HepG2 (cell line): Measurements from ENCODE around the gene IGFLR1. TPM values are rescaled to one million over a fixed set of nuclear protein-coding genes. Genes with fewer than 3 reads are reported as not detected.

Source experiments
- BRD4 ChIP-seq: sonication (generic); formaldehyde crosslinking; IDR thresholded peaks from 2 replicates; pipeline ENCODE4 v1.4.0; 2020; ENCODE audit warnings: missing genetic modification reagents
- CTCF ChIP-seq: sonication (generic); formaldehyde crosslinking; IDR thresholded peaks from 2 replicates; pipeline ENCODE4 v1.5.0; 2020; ENCODE audit warnings: mild to moderate bottlenecking, missing genetic modification reagents, moderate library complexity
- HIVEP1 ChIP-seq: sonication (generic); formaldehyde crosslinking; IDR thresholded peaks from 2 replicates; pipeline ENCODE4 v1.4.0; 2020; ENCODE audit warnings: mild to moderate bottlenecking, missing genetic modification reagents
- PAX8 ChIP-seq: sonication (generic); formaldehyde crosslinking; IDR thresholded peaks from 2 replicates; pipeline ENCODE4 v1.8.0; 2022; ENCODE audit warnings: mild to moderate bottlenecking, missing genetic modification reagents, borderline replicate concordance
- RBFOX2 ChIP-seq: fragments of 200-400 bp; formaldehyde crosslinking; IDR thresholded peaks from 2 replicates; pipeline ENCODE4 v1.6.1; 2017; ENCODE audit warnings: low read depth, mild to moderate bottlenecking, low read length
- SMARCE1 ChIP-seq: fragments of 450-650 bp; IDR thresholded peaks from 2 replicates; pipeline ENCODE4 v1.6.1; 2017; ENCODE audit warnings: borderline replicate concordance
- SMC3 ChIP-seq: IDR thresholded peaks from 2 replicates; pipeline ENCODE4 v1.6.1; 2011; ENCODE audit warnings: low read length, improper control_type of control experiment
- SRF ChIP-seq: IDR thresholded peaks from 2 replicates; pipeline ENCODE4 v1.6.1; 2011; ENCODE audit warnings: mild to moderate bottlenecking, low read depth, low read length, moderate library complexity
- ZHX1 ChIP-seq: sonication (generic); formaldehyde crosslinking; IDR thresholded peaks from 2 replicates; pipeline ENCODE4 v1.8.1; 2022; ENCODE audit warnings: low read depth, mild to moderate bottlenecking, missing genetic modification reagents
- ZMYM2 ChIP-seq: sonication (generic); formaldehyde crosslinking; IDR thresholded peaks from 2 replicates; pipeline ENCODE4 v1.8.0; 2022; ENCODE audit warnings: mild to moderate bottlenecking, missing genetic modification reagents
- ZNF124 ChIP-seq: sonication (generic); formaldehyde crosslinking; IDR thresholded peaks from 2 replicates; pipeline ENCODE4 v1.4.0; 2020; ENCODE audit warnings: missing genetic modification reagents
- ZNF512 ChIP-seq: sonication (generic); formaldehyde crosslinking; IDR thresholded peaks from 2 replicates; pipeline ENCODE4 v1.4.0; 2020; ENCODE audit warnings: mild to moderate bottlenecking, missing genetic modification reagents
- ZNF557 ChIP-seq: sonication (generic); formaldehyde crosslinking; IDR thresholded peaks from 2 replicates; pipeline ENCODE4 v1.4.0; 2020; ENCODE audit warnings: missing genetic modification reagents
- ZNF674 ChIP-seq: sonication (generic); formaldehyde crosslinking; IDR thresholded peaks from 2 replicates; pipeline ENCODE4 v1.5.0; 2020; ENCODE audit warnings: low read depth, mild to moderate bottlenecking, missing genetic modification reagents
- ZNF776 ChIP-seq: sonication (generic); formaldehyde crosslinking; IDR thresholded peaks from 2 replicates; pipeline ENCODE4 v1.4.0; 2020; ENCODE audit warnings: mild to moderate bottlenecking, missing genetic modification reagents
- ZNF784 ChIP-seq: sonication (generic); formaldehyde crosslinking; IDR thresholded peaks from 2 replicates; pipeline ENCODE4 v1.5.1; 2020; ENCODE audit warnings: missing genetic modification reagents, mild to moderate bottlenecking, borderline replicate concordance
- polyA plus RNA-seq, 8 experiments: library from polyadenylated mRNA; depleted of rRNA in 3 of 8; stranded (reverse) in 7 of 8; unstranded in 1 of 8; fragments of >200 nt; fragmentation: Illumina TruSeq in 4 of 8; extraction: Trizol in 4 of 8; gene quantifications; 2 replicates each; pipeline versions ENCODE4 v1.2.1 to v1.2.3, GENCODE V29; 2011 to 2016; ENCODE audit warnings: low read depth in 4 of 8, missing spikeins in 1 of 8, mixed read lengths in 1 of 8; ENCODE audit not compliant: insufficient read depth in 1 of 8
- total RNA-seq, 5 experiments: library from RNA; depleted of rRNA; stranded (reverse); fragments of >200 nt; fragmentation: Illumina TruSeq; extraction: Trizol; gene quantifications; 2 replicates each; pipeline ENCODE4 v1.2.3, GENCODE V29; 2016; ENCODE audit warnings: low read depth in 1 of 5
- TF ChIP-seq, protein P1 (sequence below): sonication (generic); formaldehyde crosslinking; IDR thresholded peaks from 2 replicates; pipeline ENCODE4 v1.4.0; 2020; ENCODE audit warnings: missing genetic modification reagents

Gene IGFLR1
- total and polyA plus RNA-seq, 2 of the 13 experiments (the other 11 are each of a cell fraction or from before 2014, with no cell fraction given): 5.4 to 8.9 TPM

- TF ChIP-seq, protein P1, sequence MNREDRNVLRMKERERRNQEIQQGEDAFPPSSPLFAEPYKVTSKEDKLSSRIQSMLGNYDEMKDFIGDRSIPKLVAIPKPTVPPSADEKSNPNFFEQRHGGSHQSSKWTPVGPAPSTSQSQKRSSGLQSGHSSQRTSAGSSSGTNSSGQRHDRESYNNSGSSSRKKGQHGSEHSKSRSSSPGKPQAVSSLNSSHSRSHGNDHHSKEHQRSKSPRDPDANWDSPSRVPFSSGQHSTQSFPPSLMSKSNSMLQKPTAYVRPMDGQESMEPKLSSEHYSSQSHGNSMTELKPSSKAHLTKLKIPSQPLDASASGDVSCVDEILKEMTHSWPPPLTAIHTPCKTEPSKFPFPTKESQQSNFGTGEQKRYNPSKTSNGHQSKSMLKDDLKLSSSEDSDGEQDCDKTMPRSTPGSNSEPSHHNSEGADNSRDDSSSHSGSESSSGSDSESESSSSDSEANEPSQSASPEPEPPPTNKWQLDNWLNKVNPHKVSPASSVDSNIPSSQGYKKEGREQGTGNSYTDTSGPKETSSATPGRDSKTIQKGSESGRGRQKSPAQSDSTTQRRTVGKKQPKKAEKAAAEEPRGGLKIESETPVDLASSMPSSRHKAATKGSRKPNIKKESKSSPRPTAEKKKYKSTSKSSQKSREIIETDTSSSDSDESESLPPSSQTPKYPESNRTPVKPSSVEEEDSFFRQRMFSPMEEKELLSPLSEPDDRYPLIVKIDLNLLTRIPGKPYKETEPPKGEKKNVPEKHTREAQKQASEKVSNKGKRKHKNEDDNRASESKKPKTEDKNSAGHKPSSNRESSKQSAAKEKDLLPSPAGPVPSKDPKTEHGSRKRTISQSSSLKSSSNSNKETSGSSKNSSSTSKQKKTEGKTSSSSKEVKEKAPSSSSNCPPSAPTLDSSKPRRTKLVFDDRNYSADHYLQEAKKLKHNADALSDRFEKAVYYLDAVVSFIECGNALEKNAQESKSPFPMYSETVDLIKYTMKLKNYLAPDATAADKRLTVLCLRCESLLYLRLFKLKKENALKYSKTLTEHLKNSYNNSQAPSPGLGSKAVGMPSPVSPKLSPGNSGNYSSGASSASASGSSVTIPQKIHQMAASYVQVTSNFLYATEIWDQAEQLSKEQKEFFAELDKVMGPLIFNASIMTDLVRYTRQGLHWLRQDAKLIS (CRISPR knock-in tag): no peak
- TF ChIP-seq RBFOX2: peak; percentile 60; the same call in 1 of the 2 replicates
- TF ChIP-seq CTCF: peak; percentile 22; the same call in 1 of the 2 replicates
- TF ChIP-seq ZNF776 (CRISPR knock-in tag): peak; percentile 26; the same call in 1 of the 2 replicates
- no peak for TF ChIP-seq SMARCE1
- TF ChIP-seq ZNF557 (CRISPR knock-in tag): 0 out of 2 replicates have a peak, but pooled peaks have one; percentile 33
- no peak for TF ChIP-seq SMC3
- TF ChIP-seq ZHX1: 0 out of 2 replicates have a peak, but pooled peaks have one; percentile 69
- TF ChIP-seq PAX8 (CRISPR knock-in tag): no peak
- TF ChIP-seq ZNF674 (CRISPR knock-in tag): no peak
- no peak for TF ChIP-seq ZNF124 (CRISPR knock-in tag)
- 0 out of 2 replicates have a peak, but pooled peaks have one; percentile 66 for TF ChIP-seq BRD4 (CRISPR knock-in tag)
- no peak for TF ChIP-seq ZNF512 (CRISPR knock-in tag)
- TF ChIP-seq ZMYM2 (CRISPR knock-in tag): peak; percentile 75
- TF ChIP-seq SRF: no peak
- TF ChIP-seq ZNF784 (CRISPR knock-in tag): peak; percentile 87
- 0 out of 2 replicates have a peak, but pooled peaks have one; percentile 28 for TF ChIP-seq HIVEP1 (CRISPR knock-in tag)
Observed at GRCh38 chr19:35702223-35703012, 39.8 kb downstream of the IGFLR1 start (continued).
